ENCODE measurements around the gene SSTR3. TPM values are rescaled to one million over a fixed set of nuclear protein-coding genes. Genes with fewer than 3 reads are reported as not detected.

Gene SSTR3
- polyA plus RNA-seq, 1 donor from 2014 or later: not detected

DNA sequence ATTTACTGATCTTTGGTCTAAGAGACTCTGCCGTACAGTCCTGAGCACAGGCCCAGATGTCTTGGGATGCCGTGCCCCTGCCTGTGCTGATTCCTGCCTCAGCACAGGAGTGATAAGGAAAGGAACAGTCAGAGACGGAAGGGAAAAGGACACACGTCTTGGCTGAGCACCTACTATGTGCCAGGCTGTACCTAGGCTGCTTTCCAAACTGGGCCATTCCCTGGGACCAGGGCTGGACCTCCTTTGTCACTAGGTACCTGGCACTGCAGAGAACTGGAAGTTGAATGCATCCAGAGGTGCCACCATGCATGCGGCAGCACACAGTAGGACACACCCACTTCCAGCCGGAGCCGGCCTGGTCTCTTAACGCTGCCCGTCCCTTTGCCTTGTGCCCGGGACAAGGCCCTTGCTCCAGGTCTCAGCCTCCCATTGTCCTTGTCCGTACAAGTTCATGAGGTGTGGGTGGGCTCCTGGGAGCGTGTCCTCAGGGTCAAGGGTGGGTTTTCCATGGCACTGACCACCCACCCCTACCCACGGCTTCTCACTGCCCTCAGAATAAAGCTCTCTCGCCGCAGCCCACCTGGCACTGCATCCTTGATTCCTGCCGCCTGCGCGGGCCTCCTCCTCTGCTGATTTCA lies 1.1 kb upstream of the SSTR3 start:
- no peaks in the 10 kb centered on the region for H3K9me2 ChIP-seq (ENCODE audit: insufficient read depth, low read length)
- no peak overlapping the region for H3K4me3 ChIP-seq (ENCODE audit: low read length)
- TF ChIP-seq EZH2 (IDR thresholded peaks at IDR 0.05; ENCODE audit: borderline replicate concordance, insufficient read depth, low read length, poor library complexity, severe bottlenecking): no peak
- TF ChIP-seq TAF1 (IDR thresholded peaks at IDR 0.05; ENCODE audit: low read depth): no peak
- TF ChIP-seq RAD21 (conservative IDR thresholded peaks at IDR 0.05): no peak
- TF ChIP-seq, protein P1, sequence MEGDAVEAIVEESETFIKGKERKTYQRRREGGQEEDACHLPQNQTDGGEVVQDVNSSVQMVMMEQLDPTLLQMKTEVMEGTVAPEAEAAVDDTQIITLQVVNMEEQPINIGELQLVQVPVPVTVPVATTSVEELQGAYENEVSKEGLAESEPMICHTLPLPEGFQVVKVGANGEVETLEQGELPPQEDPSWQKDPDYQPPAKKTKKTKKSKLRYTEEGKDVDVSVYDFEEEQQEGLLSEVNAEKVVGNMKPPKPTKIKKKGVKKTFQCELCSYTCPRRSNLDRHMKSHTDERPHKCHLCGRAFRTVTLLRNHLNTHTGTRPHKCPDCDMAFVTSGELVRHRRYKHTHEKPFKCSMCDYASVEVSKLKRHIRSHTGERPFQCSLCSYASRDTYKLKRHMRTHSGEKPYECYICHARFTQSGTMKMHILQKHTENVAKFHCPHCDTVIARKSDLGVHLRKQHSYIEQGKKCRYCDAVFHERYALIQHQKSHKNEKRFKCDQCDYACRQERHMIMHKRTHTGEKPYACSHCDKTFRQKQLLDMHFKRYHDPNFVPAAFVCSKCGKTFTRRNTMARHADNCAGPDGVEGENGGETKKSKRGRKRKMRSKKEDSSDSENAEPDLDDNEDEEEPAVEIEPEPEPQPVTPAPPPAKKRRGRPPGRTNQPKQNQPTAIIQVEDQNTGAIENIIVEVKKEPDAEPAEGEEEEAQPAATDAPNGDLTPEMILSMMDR (IDR thresholded peaks at IDR 0.05; ENCODE audit: poor library complexity, severe bottlenecking): no peak
- TF ChIP-seq, protein P2, sequence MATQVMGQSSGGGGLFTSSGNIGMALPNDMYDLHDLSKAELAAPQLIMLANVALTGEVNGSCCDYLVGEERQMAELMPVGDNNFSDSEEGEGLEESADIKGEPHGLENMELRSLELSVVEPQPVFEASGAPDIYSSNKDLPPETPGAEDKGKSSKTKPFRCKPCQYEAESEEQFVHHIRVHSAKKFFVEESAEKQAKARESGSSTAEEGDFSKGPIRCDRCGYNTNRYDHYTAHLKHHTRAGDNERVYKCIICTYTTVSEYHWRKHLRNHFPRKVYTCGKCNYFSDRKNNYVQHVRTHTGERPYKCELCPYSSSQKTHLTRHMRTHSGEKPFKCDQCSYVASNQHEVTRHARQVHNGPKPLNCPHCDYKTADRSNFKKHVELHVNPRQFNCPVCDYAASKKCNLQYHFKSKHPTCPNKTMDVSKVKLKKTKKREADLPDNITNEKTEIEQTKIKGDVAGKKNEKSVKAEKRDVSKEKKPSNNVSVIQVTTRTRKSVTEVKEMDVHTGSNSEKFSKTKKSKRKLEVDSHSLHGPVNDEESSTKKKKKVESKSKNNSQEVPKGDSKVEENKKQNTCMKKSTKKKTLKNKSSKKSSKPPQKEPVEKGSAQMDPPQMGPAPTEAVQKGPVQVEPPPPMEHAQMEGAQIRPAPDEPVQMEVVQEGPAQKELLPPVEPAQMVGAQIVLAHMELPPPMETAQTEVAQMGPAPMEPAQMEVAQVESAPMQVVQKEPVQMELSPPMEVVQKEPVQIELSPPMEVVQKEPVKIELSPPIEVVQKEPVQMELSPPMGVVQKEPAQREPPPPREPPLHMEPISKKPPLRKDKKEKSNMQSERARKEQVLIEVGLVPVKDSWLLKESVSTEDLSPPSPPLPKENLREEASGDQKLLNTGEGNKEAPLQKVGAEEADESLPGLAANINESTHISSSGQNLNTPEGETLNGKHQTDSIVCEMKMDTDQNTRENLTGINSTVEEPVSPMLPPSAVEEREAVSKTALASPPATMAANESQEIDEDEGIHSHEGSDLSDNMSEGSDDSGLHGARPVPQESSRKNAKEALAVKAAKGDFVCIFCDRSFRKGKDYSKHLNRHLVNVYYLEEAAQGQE (IDR thresholded peaks at IDR 0.05; ENCODE audit: borderline replicate concordance): no peak
- TF ChIP-seq MXI1 (conservative IDR thresholded peaks at IDR 0.05; ENCODE audit: poor library complexity, severe bottlenecking): no peak
- TF ChIP-seq EP300 (conservative IDR thresholded peaks at IDR 0.05; ENCODE audit: poor library complexity, severe bottlenecking): no peak
- no peak for TF ChIP-seq SMC3 (conservative IDR thresholded peaks at IDR 0.05; ENCODE audit: poor library complexity)
- no peak for TF ChIP-seq POLR2AphosphoS5 (IDR thresholded peaks at IDR 0.05)
- H3K9ac ChIP-seq (ENCODE audit: low read length): no peak overlapping the region
- H3K79me2 ChIP-seq (replicated peaks; ENCODE audit: insufficient read depth, low read length): no peaks in the 10 kb centered on the region
- no peaks in the 10 kb centered on the region for H3K27me3 ChIP-seq (ENCODE audit: insufficient read depth, low read depth, low read length)
- H3K4me2 ChIP-seq (ENCODE audit: low read length): no peak overlapping the region
- no peaks in the 10 kb centered on the region for H3F3A ChIP-seq (ENCODE audit: insufficient read depth, low read length, poor library complexity, severe bottlenecking)
- H3K27ac ChIP-seq (ENCODE audit: low read length): no peak overlapping the region
- H2AFZ ChIP-seq (ENCODE audit: low read depth, low read length): no peak overlapping the region
- H3K9me3 ChIP-seq (ENCODE audit: low read length): no peaks in the 10 kb centered on the region
- H4K20me1 ChIP-seq (ENCODE audit: insufficient read depth): no peaks in the 10 kb centered on the region
- no peaks in the 10 kb centered on the region for H3K36me3 ChIP-seq (ENCODE audit: insufficient read depth, low read length)

DNA sequence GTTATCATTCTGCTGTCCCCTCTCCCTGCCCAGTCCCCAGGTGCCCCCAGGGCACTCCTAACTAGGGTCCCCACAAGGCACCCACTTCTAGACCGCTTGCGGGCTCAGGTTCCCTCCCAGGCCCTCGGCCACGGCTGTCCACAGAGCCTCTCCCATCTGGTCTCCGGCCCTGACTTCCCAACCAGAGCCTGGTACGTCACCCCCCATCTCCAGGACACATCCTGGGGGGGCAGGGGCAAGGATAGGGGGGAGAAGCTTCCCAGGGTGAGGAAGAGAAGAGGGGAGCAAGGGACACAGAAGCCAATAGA lies 457 bp downstream of the SSTR3 start:
- no peaks in the 10 kb centered on the region for H3F3A ChIP-seq (ENCODE audit: insufficient read depth, low read length, poor library complexity, severe bottlenecking)
- TF ChIP-seq, protein P1 (IDR thresholded peaks at IDR 0.05; ENCODE audit: poor library complexity, severe bottlenecking): no peak
- TF ChIP-seq POLR2AphosphoS5 (IDR thresholded peaks at IDR 0.05) (no peak), EZH2 (IDR thresholded peaks at IDR 0.05; ENCODE audit: borderline replicate concordance, insufficient read depth, low read length, poor library complexity, severe bottlenecking) (no peak)
- TF ChIP-seq, protein P2 (IDR thresholded peaks at IDR 0.05; ENCODE audit: borderline replicate concordance): no peak
- H3K36me3 ChIP-seq (ENCODE audit: insufficient read depth, low read length): no peaks in the 10 kb centered on the region
- H3K27me3 ChIP-seq (ENCODE audit: insufficient read depth, low read depth, low read length): no peaks in the 10 kb centered on the region
- H3K4me3 ChIP-seq (ENCODE audit: low read length): no peak overlapping the region
- no peaks in the 10 kb centered on the region for H4K20me1 ChIP-seq (ENCODE audit: insufficient read depth)
- H3K9ac ChIP-seq (ENCODE audit: low read length): no peak overlapping the region
- no peaks in the 10 kb centered on the region for H3K79me2 ChIP-seq (replicated peaks; ENCODE audit: insufficient read depth, low read length)
- no peak overlapping the region for H3K4me2 ChIP-seq (ENCODE audit: low read length)
- no peak overlapping the region for H3K27ac ChIP-seq (ENCODE audit: low read length)
- no peaks in the 10 kb centered on the region for H3K9me2 ChIP-seq (ENCODE audit: insufficient read depth, low read length)
- H2AFZ ChIP-seq (ENCODE audit: low read depth, low read length): no peak overlapping the region
- no peaks in the 10 kb centered on the region for H3K9me3 ChIP-seq (ENCODE audit: low read length)

Measured in neural cell (in vitro differentiated cells).